SH-SY5Y (cell line): Measurements from ENCODE around the gene KIRREL2.

ENCODE experiments used
- GATA2 ChIP-seq: IDR thresholded peaks from 2 replicates; pipeline ENCODE4 v1.6.1; 2011; ENCODE audit warnings: mild to moderate bottlenecking, low read depth, low read length
- GATA3 ChIP-seq: IDR thresholded peaks from 2 replicates; pipeline ENCODE4 v1.6.1; 2011; ENCODE audit warnings: low read depth, mild to moderate bottlenecking, low read length, moderate library complexity

DNA sequence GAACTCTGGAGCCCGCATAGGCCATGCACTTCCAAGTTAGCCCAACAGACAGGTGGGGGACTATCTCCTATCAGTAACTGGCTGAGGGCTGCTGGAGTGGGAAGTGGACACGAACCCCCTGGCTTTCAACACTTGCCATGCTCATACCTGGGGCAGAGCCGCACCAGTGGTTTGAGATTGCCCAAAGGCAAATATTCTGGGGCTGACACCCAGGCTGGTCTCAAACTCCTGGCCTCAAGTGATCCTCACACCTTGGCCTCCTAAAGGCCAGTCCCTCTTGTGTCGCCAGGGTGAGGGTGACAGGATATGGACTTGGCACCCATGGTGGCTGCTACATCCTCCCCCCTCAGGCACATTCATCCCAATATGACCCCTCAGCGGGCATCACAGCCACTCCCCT, 30.5 kb downstream of the KIRREL2 start:
- TF ChIP-seq GATA2 (no peak), GATA3 (no peak)
